ENCODE results near the gene POLA1. TPM values are rescaled to one million over a fixed set of nuclear protein-coding genes. Genes with fewer than 3 reads are reported as not detected.

The POLA1 gene
- total RNA-seq, 2 donors from 2014 or later: 7.9 to 19.6 TPM

DNA sequence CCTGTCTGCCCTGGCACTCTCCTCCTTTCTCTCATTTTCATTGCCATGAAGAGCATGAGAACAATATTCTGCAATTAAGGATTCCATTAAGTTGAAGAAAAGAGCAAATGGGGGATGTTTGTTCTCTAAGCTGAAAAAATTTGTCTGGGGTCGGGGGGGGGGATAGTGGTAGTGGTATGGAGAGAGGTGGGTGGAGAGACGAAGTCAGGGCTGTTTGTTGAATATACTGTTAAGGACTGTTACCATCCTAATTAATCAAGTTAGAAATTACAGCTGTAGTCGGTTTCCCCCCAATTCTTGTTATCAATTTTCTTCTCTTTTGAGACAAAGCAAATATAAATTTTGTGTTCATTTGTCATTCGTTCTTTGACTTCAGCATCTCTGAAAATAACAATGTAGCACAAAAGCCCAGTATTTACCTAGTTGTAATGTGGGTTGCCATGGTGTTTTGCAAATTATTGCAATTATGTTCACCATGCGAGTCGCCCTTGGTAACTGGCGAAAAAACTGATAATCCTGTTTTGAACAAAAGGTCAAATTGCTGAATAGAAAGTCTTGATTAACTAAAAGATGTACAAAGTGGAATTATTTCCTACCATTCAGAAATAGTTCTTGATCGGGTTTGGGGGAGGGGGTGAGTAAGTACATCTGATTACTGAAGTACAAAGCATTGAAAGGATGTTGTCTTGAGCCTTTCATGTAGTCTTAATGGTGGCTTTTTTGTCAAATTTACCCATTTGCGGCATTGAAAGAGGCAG is 183.0 kb downstream of the POLA1 start:
- intact Hi-C loops (cut with DNase I): no loop called here
- no peaks in the 10 kb centered on the region for H3K27me3 ChIP-seq
- H3K9me3 ChIP-seq: no peaks in the 10 kb centered on the region
- no peak overlapping the region for H3K9ac ChIP-seq (ENCODE audit: low read depth in 2 of 2, low read length in 2 of 2)
- no peak overlapping the region for H3K4me3 ChIP-seq
- H3K36me3 ChIP-seq: no peaks in the 10 kb centered on the region
- no peak overlapping the region for H3K27ac ChIP-seq
- H3K4me1 ChIP-seq: no peaks in the 10 kb centered on the region
- DNase-seq: no peak
- TF ChIP-seq, protein P1, sequence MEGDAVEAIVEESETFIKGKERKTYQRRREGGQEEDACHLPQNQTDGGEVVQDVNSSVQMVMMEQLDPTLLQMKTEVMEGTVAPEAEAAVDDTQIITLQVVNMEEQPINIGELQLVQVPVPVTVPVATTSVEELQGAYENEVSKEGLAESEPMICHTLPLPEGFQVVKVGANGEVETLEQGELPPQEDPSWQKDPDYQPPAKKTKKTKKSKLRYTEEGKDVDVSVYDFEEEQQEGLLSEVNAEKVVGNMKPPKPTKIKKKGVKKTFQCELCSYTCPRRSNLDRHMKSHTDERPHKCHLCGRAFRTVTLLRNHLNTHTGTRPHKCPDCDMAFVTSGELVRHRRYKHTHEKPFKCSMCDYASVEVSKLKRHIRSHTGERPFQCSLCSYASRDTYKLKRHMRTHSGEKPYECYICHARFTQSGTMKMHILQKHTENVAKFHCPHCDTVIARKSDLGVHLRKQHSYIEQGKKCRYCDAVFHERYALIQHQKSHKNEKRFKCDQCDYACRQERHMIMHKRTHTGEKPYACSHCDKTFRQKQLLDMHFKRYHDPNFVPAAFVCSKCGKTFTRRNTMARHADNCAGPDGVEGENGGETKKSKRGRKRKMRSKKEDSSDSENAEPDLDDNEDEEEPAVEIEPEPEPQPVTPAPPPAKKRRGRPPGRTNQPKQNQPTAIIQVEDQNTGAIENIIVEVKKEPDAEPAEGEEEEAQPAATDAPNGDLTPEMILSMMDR (IDR thresholded peaks at IDR 0.05): no peak

DNA sequence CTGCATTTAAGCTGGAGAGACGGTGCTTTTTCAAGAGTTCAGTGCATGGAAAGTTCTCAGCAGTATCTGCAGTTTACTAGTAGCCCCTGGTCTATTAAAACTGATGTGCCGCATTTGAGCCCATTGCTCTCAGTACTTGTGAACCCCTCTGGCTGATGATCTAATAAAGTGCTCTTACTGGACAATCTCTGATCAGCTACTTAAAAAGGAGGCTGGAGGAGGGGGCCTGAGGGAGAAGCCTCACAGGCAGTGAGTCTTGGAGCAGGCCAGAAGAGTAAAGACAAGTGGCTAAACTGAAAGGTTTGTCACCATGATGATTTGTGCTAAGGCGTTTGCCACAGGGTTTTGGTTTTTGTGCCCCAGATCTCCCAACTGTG is 183.6 kb downstream of the POLA1 start:
- no peak overlapping the region for H3K9ac ChIP-seq (ENCODE audit: low read depth in 2 of 2, low read length in 2 of 2)
- intact Hi-C loops (cut with DNase I): no loop called here
- no peaks in the 10 kb centered on the region for H3K4me1 ChIP-seq
- no peaks in the 10 kb centered on the region for H3K36me3 ChIP-seq
- no peaks in the 10 kb centered on the region for H3K9me3 ChIP-seq
- H3K27me3 ChIP-seq: no peaks in the 10 kb centered on the region
- TF ChIP-seq, protein P1 (IDR thresholded peaks at IDR 0.05): no peak
- H3K27ac ChIP-seq: no peak overlapping the region
- no peak overlapping the region for H3K4me3 ChIP-seq
- no peak for DNase-seq

GRCh38 chrX:24877854-24878650 is 184.3 kb downstream of the POLA1 start:
- Histone ChIP-seq H3K9ac (ENCODE audit: low read depth in 2 of 2, low read length in 2 of 2) (no peak overlapping the region), H3K36me3 (no peaks in the 10 kb centered on the region), H3K9me3 (no peaks in the 10 kb centered on the region), H3K27me3 (no peaks in the 10 kb centered on the region), H3K4me3 (no peak overlapping the region), H3K27ac (no peak overlapping the region), H3K4me1 (no peaks in the 10 kb centered on the region)
- intact Hi-C loops (cut with DNase I): no loop called here
- TF ChIP-seq, protein P1 (IDR thresholded peaks at IDR 0.05): no peak
- no peak for DNase-seq

DNA sequence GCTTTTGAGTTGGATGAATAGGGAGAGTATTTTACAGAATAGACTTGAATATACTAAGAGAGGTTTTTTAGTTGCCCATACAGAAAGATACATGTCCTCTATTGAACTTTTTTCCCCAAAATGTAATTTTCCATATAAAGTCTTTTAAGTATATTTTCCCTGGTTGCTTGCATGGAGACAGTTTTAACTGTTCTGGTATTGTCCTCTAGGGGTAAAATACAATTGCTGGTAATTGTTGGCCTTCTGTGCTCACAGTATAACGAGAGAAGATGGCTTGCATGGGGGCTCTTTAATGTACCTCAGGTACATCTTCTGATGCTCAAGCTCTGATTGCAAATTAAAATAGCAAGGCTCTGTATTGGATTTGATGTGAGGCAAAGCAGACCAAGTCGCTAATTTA is 186.0 kb downstream of the POLA1 start:
- Histone ChIP-seq H3K27ac (no peak overlapping the region), H3K9ac (ENCODE audit: low read depth in 2 of 2, low read length in 2 of 2) (no peak overlapping the region), H3K4me1 (no peaks in the 10 kb centered on the region), H3K9me3 (no peaks in the 10 kb centered on the region), H3K4me3 (no peak overlapping the region), H3K27me3 (no peaks in the 10 kb centered on the region), H3K36me3 (no peaks in the 10 kb centered on the region)
- TF ChIP-seq, protein P1 (IDR thresholded peaks at IDR 0.05): no peak
- no peak for DNase-seq
- intact Hi-C loops (cut with DNase I): no loop called here

- TF ChIP-seq, protein P1 (IDR thresholded peaks at IDR 0.05): no peak
- no peak for DNase-seq
- no peaks in the 10 kb centered on the region for H3K27me3 ChIP-seq
- H3K9ac ChIP-seq (ENCODE audit: low read depth in 2 of 2, low read length in 2 of 2): no peak overlapping the region
- H3K4me1 ChIP-seq: no peaks in the 10 kb centered on the region
- no peaks in the 10 kb centered on the region for H3K36me3 ChIP-seq
- H3K4me3 ChIP-seq: no peak overlapping the region
- H3K27ac ChIP-seq: no peak overlapping the region
- intact Hi-C loops (cut with DNase I): no loop called here
- no peaks in the 10 kb centered on the region for H3K9me3 ChIP-seq
Measured at GRCh38 chrX:24886916-24887315, 193.2 kb downstream of the POLA1 start.

Measured in colonic mucosa (tissue), 4 donors.